GM19463 (cell line): ENCODE measurements around the gene RTN3.
"Not testable (repeated sequence)": the region's sequence is repeated elsewhere in the genome, so short reads cannot be mapped to it uniquely, and the experiment has no call there.

Experiments
- ATAC-seq: cut with Tn5 transposase; IDR thresholded peaks from one replicate; pipeline ENCODE4 v1.9.1; 2021; ENCODE audit warnings: mild to moderate bottlenecking, moderate library complexity; ENCODE audit not compliant: unreplicated experiment

RTN3 gene

DNA sequence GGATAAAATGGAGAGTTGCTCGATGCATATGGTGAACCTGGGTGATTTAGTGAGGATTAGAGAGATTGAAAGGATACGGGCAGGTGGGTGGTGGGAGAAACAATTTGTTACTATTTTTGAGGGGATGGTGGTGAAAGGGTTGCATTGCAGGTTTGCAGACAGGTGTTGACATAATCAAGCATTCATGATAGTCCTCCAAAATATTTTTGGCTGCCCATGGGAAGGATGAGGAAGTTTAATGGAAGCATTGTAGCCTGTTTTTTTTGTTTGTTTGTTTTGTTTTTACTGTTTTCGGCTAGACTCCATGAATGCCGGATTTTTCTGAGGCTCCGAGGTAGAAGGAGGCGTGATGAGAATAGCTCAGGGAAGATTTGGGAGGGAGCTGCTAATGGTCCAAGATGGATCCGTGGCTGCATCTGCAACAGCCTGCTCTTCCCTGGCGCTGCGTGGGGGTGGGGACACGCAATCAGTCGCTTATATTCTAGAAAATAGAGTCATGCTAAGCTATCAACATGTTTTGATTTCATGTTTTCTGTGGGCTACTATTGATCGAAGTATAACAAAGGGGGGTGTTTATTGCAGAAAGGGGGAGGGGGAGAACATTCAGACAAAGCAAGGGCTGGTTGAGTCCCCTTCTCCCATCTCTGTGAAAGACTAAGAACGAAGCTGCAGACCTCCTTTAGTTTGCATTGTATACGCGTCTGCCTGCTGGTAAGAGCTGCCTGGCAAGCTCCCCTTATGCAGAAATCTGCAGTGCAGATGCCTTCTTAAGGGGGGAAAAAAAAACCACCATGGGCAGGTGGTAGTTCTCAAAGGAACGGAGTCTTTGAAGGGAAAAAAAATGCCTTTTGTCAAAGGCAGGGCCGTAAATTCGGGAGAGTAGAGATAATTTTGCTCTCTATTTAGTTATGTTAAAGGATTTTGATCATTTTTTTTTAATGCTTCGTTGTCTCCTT, 1.0 kb downstream of the RTN3 start:
- ATAC-seq: no peak

- ATAC-seq: no peak
Measured at GRCh38 chr11:63683133-63683991, 2.1 kb downstream of the RTN3 start.

GRCh38 chr11:63685158-63685721, 3.9 kb downstream of the RTN3 start:
- not testable (repeated sequence) for ATAC-seq

DNA sequence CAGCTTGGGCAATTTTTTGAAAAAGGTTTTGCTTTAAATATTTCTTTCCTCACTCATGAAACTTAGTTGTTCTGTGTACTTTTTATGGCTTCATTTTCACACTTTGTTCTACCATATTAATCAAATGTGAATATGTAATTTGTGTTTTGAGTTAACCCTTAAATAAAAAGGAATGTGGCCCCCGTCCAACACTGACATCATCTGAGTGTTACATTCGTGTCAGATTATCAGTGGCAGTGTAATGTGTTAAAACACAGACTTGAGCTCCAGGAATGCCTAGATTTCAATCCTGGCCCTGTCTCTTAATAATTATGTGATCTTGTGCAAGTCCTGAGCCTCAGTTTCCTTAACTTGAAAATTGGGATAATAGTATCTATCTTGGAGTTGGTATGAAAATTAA, 5.6 kb downstream of the RTN3 start:
- no peak for ATAC-seq

DNA sequence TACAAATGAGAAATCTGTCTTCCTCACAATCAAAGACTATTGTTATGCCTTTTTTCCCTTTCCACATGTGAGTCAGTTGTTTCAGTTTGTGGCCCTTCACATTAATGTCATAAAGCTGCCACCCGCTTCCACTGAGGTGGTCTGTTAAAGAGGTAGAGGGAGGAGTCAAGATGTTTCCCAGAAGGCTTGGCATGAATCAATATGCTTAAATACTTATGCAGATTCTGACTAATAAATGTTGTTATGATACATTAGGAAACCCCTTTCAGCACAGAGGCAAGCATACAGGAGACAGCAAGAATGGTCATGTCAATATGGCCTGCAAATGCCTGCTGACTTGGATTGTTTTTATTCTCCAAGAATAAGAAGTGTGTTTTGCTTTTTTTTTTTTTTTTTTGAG, 6.5 kb downstream of the RTN3 start:
- no peak for ATAC-seq

DNA sequence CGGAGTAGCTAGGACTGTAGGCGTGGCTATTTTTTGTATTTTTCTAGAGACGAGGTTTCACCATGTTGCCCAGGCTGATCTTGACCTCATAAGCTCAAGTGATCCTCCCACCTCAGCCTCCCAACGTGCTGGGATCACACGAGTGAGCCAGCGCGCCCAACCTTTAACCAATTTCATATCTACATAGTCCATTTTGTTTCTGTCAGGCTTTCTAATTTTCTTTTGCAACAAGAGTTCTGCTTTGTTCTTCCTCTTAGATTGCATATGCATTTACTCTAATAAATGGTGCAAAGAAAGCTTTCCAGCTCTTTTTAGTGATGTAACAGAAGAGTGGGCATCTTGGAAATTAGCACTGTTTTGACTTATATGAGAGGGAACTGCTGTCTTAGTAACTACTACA, 13.3 kb downstream of the RTN3 start:
- no peak for ATAC-seq

DNA sequence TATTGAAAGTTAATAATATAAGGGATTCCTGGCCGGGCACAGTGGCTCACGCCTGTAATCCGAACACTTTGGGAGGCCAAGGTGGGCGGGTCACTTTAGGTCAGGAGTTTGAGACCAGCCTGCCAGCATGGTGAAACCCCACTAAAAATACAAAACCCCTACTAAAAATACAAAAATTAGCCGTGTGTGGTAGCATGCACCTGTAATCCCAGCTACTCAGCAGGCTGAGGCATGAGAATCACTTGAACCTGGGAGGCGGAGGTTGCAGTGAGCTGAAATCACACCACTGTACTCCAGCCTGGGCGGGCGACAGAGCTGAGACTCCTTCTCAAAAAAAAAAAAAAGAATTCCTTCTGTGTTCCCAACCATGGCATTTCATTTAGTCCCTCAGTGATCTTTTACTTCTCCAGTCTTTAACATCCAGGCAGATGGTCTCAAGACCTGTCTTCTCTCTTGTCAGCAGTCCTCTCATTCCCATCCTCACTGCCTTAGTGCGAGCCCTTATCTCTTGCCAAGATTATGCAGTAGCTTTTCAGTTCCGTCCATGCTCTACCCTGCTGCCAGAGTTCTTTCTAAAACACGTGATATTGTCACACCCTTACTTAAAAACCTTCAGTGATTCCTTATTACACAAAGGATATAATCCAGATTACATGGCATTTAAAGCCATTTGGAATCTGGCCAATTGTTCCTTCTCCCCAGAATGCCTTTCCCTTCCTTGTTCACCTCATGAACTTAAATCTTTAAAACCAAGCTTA, 17.9 kb downstream of the RTN3 start:
- no peak for ATAC-seq

DNA sequence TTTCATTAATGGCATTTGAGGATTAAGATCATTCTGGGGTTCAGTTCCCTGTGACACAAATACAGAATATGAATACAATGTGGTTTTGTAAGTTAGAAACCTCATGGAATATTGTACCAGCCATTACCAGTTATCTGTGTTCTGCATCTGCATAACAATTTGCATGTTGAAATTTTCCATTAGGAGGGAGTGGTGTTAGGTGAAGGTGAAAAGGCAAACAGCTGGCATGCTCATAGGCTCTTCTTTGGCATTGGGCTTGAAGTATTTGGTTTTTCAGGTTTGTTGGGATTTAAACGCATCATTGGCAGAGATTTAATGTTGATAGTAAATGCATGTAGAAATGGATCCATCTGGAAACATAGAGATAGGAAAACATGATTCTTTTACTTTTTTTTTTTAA, 18.6 kb downstream of the RTN3 start:
- no peak for ATAC-seq

- no peak for ATAC-seq
Measured at GRCh38 chr11:63705526-63705925, 24.2 kb downstream of the RTN3 start.

- no peak for ATAC-seq
Measured at GRCh38 chr11:63708764-63709163, 27.5 kb downstream of the RTN3 start.

DNA sequence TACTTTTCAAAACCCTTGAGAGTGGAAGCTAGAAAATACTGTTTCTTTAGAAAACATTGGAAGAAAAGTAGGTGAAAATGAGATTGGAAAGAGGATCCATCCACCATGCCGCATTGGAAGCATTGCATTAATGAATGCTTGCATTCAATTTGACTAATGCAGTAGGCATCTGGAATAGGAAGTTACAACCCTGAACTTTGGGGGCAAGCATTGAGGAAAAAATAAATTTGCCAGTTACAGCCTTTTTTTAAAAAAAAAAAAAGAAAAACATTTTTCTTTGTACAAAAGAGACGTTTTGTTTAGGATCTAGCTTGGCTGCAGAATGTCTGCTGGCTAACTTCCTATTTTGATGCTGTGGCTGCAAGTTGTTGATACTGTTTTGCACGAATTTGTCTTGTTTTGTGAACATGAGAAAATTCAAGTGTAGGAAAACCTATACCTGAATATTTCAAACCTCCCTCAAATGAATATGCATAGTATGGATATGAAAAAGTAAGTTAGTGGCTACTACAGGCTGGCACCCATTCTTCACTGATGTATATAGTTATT, 28.1 kb downstream of the RTN3 start:
- ATAC-seq: no peak

DNA sequence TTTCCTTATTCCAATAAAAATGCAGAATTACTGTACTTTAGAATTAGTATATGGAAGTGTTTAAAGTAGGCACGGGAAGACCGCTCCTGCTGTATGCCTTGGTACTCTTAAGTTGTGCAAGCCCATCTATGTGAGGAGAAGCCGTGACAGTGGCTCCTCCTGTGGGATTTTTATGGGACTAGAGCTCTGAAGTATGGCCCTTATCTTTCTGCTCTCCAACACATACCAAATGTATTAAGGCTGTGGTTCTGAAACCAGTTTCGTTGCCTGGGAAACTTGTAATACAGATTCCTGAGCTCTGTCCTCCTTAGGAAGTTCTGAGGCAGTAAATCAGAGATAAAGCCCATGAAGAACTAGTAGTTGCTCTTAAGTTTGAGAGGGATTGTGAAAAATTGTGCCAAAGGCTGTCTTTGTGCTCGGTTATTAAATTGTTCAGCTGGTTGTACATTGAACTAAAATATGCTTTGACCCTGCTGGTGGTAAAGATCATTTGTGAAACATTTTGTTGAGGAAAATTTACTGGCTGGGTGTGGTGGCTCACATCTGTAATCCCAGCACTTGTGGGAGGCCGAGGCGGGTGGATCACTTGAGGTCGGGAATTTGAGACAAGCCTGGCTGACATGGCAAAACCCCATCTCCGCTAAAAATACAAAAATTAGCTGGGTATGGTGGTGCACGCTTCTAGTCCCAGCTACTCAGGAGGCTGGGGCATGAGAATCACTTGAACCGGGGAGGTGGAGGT, 29.3 kb downstream of the RTN3 start:
- ATAC-seq: no peak

DNA sequence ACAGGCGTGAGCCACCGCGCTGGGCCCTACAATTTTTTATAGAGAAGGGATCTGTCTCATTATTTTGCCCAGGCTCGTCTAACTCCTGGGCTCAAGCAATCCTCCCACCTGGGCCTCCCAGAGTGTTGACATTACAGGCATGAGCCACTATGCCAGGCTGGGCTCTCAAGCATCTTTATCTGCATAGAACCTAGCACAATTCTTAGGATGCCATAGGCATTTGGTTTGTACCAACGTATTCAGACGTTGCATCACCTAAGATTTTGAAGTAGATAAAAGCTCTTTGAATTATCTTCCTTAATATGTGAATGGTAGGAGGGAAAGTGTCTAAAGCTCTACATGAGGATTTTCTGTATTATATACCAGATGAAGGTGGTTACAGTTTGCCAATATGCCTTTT, 30.5 kb downstream of the RTN3 start:
- ATAC-seq: no peak

GRCh38 chr11:63713766-63714165, 32.5 kb downstream of the RTN3 start:
- no peak for ATAC-seq

GRCh38 chr11:63716046-63716445, 34.7 kb downstream of the RTN3 start:
- no peak for ATAC-seq

- ATAC-seq: no peak
Measured at GRCh38 chr11:63719001-63719400, 37.7 kb downstream of the RTN3 start.

DNA sequence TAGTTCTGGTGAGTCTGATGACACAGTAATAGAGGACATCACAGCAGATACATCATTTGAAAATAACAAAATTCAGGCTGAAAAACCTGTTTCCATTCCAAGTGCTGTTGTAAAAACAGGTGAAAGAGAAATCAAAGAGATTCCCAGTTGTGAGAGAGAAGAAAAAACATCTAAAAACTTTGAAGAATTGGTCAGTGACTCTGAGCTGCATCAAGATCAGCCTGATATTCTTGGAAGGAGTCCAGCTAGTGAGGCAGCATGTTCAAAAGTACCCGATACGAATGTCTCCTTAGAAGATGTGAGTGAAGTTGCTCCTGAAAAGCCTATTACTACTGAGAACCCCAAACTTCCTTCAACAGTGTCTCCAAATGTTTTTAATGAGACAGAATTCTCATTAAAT, 38.7 kb downstream of the RTN3 start:
- ATAC-seq: no peak

- ATAC-seq: no peak
Measured at GRCh38 chr11:63720611-63721010, 39.3 kb downstream of the RTN3 start.

DNA sequence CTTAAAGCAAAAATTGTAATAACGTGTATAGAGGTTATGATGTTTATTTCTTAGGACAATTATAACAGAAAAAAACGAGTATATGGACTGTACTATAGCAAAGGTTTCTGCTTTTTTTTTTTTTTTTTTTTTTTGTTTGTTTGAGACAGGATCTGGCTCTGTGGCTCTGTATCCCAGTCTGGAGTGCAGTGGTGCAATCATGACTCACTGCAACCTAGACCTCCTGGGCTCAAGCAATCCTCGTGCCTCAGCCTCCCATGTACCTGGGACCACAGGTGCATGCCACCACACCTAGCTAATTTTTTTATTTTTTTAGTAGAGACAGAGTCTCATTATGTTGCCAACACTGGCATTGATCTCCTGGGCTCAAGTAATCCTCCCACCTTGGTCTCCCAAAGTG, 48.0 kb downstream of the RTN3 start:
- ATAC-seq: no peak

- no peak for ATAC-seq
Measured at GRCh38 chr11:63736864-63737263, 55.6 kb downstream of the RTN3 start.
